ENCODE data around the gene ANKRD27. TPM values are rescaled to one million over a fixed set of nuclear protein-coding genes. Genes with fewer than 3 reads are reported as not detected.

Gene ANKRD27
- polyA plus RNA-seq, 1 experiment = 25.7 TPM

DNA sequence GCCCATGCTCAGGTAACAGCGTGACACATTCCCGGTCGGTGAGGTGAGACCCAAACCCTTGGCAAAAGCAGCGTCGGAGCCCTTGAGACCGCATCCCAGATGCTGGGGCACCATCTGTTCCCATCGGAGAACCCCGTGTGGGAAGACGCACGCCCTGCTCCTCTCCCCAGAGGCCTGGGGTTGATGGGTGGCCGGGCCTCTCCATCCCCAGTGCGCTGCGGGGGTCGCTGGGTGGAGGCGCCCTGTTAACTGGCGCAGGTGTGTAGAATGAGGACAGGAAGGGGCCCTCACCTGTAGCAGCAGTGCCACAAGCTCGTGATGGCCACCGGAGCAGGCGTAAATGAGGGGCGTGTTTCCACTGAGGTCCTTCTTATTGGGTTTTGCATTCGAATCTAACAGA, 69.4 kb downstream of the ANKRD27 start:
- Histone ChIP-seq H3K4me3 (ENCODE audit: low read depth, low read length) (no peak overlapping the region), H3K36me3 (ENCODE audit: control insufficient read depth, insufficient read depth, low read length) (peaks cover 20% of the 10 kb centered on the region), H3K27me3 (ENCODE audit: control insufficient read depth, insufficient read depth, low read length) (no peaks in the 10 kb centered on the region)
- POLR2A ChIA-PET = no interaction called here
- TF ChIP-seq, protein P1, sequence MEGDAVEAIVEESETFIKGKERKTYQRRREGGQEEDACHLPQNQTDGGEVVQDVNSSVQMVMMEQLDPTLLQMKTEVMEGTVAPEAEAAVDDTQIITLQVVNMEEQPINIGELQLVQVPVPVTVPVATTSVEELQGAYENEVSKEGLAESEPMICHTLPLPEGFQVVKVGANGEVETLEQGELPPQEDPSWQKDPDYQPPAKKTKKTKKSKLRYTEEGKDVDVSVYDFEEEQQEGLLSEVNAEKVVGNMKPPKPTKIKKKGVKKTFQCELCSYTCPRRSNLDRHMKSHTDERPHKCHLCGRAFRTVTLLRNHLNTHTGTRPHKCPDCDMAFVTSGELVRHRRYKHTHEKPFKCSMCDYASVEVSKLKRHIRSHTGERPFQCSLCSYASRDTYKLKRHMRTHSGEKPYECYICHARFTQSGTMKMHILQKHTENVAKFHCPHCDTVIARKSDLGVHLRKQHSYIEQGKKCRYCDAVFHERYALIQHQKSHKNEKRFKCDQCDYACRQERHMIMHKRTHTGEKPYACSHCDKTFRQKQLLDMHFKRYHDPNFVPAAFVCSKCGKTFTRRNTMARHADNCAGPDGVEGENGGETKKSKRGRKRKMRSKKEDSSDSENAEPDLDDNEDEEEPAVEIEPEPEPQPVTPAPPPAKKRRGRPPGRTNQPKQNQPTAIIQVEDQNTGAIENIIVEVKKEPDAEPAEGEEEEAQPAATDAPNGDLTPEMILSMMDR (IDR thresholded peaks at IDR 0.05; ENCODE audit: insufficient read depth, low read depth, low read length) = no peak
- CTCF ChIA-PET = no interaction called here
- DNase-seq (ENCODE audit: low read depth) = no peak

DNA sequence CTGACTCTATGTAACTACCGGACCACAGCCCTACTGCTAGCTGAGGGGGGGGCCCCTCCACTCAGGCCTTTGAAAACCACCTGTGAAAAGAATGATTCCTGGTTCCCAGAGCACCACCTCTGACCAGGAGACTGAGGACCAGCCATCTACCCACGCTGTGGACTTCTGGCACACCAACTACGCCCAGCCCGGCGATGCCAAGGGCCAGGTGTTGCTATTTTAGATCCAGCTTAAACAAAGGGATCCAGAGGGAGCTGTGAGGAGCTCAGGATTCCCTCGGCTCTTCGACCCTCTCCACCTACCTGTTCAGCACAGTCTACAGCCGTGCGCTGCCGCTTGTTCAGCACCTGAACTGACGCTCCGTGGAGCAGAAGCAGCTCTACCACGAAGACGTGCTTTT, 71.0 kb downstream of the ANKRD27 start:
- CTCF ChIA-PET = no interaction called here

DNA sequence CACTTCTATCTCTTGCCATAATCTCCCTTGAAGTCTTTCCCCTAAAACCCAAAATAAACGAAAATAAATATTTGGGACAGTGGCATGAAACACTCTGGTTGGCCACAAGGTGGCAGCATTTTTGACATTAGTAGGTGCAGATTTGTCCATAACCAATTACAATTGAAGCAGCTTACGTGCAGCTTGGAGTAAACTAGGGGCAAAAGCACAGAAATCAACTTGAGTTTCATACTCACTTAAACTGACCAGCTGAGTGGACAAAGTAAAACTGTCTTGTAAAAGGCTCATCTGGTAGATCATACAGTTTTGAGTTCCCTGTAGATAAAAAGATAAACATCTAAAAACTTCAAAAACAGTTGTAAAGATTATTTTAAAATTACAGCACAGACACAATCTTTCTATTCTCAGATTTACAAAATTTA, 75.2 kb downstream of the ANKRD27 start:
- POLR2A ChIA-PET = no interaction called here
- peaks cover 15% of the 10 kb centered on the region for H3K36me3 ChIP-seq (ENCODE audit: control insufficient read depth, insufficient read depth, low read length)

More for the DNA sequence above, 71.0 kb downstream of the ANKRD27 start:
- H3K27me3 ChIP-seq (ENCODE audit: control insufficient read depth, insufficient read depth, low read length) = no peaks in the 10 kb centered on the region
- TF ChIP-seq, protein P1 (IDR thresholded peaks at IDR 0.05; ENCODE audit: insufficient read depth, low read depth, low read length) = no peak
- no peak for DNase-seq (ENCODE audit: low read depth)
- H3K36me3 ChIP-seq (ENCODE audit: control insufficient read depth, insufficient read depth, low read length) = peaks cover 20% of the 10 kb centered on the region
- no peak overlapping the region for H3K4me3 ChIP-seq (ENCODE audit: low read depth, low read length)
- POLR2A ChIA-PET = no interaction called here

DNA sequence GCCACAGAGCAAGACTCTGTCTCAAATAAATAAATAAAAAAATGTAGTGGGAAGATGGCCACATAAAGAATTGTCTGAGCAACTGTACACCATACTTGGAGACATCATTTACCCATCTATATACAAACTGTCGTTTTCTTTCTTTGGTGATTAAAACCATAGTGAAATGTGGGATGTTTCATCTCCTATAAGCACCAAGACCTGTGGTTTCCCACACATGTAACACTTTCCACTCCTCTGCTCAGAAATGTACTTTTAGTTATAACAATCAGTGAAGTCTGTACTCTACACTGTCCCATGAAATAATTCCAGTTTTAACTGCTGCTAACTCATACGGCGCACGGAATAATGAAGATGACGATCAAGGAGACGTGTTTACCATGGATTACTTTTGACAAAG, 75.7 kb downstream of the ANKRD27 start:
- peaks cover 15% of the 10 kb centered on the region for H3K36me3 ChIP-seq (ENCODE audit: control insufficient read depth, insufficient read depth, low read length)
- TF ChIP-seq, protein P1 (IDR thresholded peaks at IDR 0.05; ENCODE audit: insufficient read depth, low read depth, low read length) = no peak
- no peak for DNase-seq (ENCODE audit: low read depth)
- no peaks in the 10 kb centered on the region for H3K27me3 ChIP-seq (ENCODE audit: control insufficient read depth, insufficient read depth, low read length)
- ChIA-PET CTCF (interaction anchor here (0.8 to 1.4 kb wide), 13 partner anchors 8 to 376 kb away, joined by 3 to 7 read pairs (median 3); partner anchors contain the start of gene PDCD5), POLR2A (no interaction called here)
- H3K4me3 ChIP-seq (ENCODE audit: low read depth, low read length) = no peak overlapping the region

More for the DNA sequence above, 75.2 kb downstream of the ANKRD27 start:
- TF ChIP-seq, protein P1 (IDR thresholded peaks at IDR 0.05; ENCODE audit: insufficient read depth, low read depth, low read length) = peak; percentile 72
- CTCF ChIA-PET = interaction anchor here (0.6 to 1.4 kb wide), 15 partner anchors 12 to 375 kb away, joined by 3 to 7 read pairs (median 3); partner anchors contain the start of gene PDCD5
- H3K4me3 ChIP-seq (ENCODE audit: low read depth, low read length) = no peak overlapping the region
- H3K27me3 ChIP-seq (ENCODE audit: control insufficient read depth, insufficient read depth, low read length) = no peaks in the 10 kb centered on the region
- no peak for DNase-seq (ENCODE audit: low read depth)

DNA sequence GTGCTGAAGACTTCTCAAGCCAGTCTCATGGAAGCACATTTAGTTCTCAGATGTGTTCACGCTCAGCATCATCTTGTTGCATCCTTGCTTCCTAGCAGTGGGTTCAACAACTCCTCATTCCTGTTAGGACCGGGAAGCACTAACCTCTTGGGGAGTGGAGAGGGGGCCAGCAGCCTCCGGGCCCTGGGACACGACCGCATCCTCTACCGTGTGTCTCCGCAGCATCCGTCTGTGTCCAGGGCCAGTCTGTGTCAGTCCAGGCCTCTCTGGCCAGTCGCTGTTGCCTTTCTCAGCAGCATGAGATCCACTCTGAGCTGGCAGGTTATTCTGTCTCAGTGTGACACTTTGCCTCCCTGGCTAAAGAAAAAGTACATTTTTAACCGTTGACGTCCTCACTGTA, 77.0 kb downstream of the ANKRD27 start:
- Histone ChIP-seq H3K36me3 (ENCODE audit: control insufficient read depth, insufficient read depth, low read length) (peaks cover 11% of the 10 kb centered on the region), H3K4me3 (ENCODE audit: low read depth, low read length) (no peak overlapping the region), H3K27me3 (ENCODE audit: control insufficient read depth, insufficient read depth, low read length) (no peaks in the 10 kb centered on the region)
- no peak for DNase-seq (ENCODE audit: low read depth)
- CTCF ChIA-PET = interaction anchor here (0.9 to 1.1 kb wide), 2 partner anchors 9 to 36 kb away, joined by 3 read pairs; no protein-coding TSS in a partner anchor
- TF ChIP-seq, protein P1 (IDR thresholded peaks at IDR 0.05; ENCODE audit: insufficient read depth, low read depth, low read length) = no peak
- POLR2A ChIA-PET = no interaction called here
